ENCODE measurements around the gene ERP29.
"Not testable (repeated sequence)": the region's sequence is repeated elsewhere in the genome, so short reads cannot be mapped to it uniquely, and the experiment has no call there.

The ERP29 gene

GRCh38 chr12:112007945-112008344 is 5.3 kb upstream of the ERP29 start:
- Histone ChIP-seq H3K36me3 (ENCODE audit: control insufficient read depth, insufficient read depth, low read length) (no peaks in the 10 kb centered on the region), H3K27ac (ENCODE audit: low read depth, low read length) (no peak overlapping the region), H3K27me3 (ENCODE audit: control insufficient read depth, insufficient read depth, low read length) (no peaks in the 10 kb centered on the region), H3K9ac (ENCODE audit: low read length) (no peak overlapping the region), H3K4me1 (ENCODE audit: control insufficient read depth, insufficient read depth, low read length) (peaks cover 9% of the 10 kb centered on the region), H3K4me3 (ENCODE audit: low read length) (no peak overlapping the region)

DNA sequence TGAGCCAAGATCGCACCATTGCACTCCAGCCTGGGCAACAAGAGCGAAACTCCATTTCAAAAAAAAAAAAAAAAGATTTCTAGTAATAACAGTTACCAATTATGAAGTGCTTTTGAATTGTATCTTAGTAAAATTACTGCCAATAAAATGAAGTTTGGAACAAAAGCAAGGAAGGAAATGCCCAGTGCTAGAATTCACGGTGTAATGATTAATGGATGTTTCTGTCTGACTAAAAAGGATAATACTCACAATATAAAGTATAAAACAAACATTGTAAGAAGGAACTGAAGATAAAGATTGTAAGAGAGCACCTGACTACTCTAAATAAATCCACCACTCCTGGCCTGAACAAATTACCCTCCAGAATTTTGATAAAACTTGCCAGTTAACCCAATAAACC is 4.3 kb upstream of the ERP29 start:
- no peak overlapping the region for H3K9ac ChIP-seq (ENCODE audit: low read length)
- H3K27ac ChIP-seq (ENCODE audit: low read depth, low read length): no peak overlapping the region
- H3K4me1 ChIP-seq (ENCODE audit: control insufficient read depth, insufficient read depth, low read length): peaks cover 9% of the 10 kb centered on the region
- H3K27me3 ChIP-seq (ENCODE audit: control insufficient read depth, insufficient read depth, low read length): no peaks in the 10 kb centered on the region
- no peaks in the 10 kb centered on the region for H3K36me3 ChIP-seq (ENCODE audit: control insufficient read depth, insufficient read depth, low read length)
- no peak overlapping the region for H3K4me3 ChIP-seq (ENCODE audit: low read length)

GRCh38 chr12:112009596-112009995 is 3.6 kb upstream of the ERP29 start:
- peaks cover 13% of the 10 kb centered on the region for H3K4me1 ChIP-seq (ENCODE audit: control insufficient read depth, insufficient read depth, low read length)
- not testable (repeated sequence) for H3K9ac ChIP-seq (ENCODE audit: low read length); H3K27me3 ChIP-seq (ENCODE audit: control insufficient read depth, insufficient read depth, low read length); H3K36me3 ChIP-seq (ENCODE audit: control insufficient read depth, insufficient read depth, low read length); H3K4me3 ChIP-seq (ENCODE audit: low read length); H3K27ac ChIP-seq (ENCODE audit: low read depth, low read length)

GRCh38 chr12:112010415-112011344 is 2.5 kb upstream of the ERP29 start:
- Histone ChIP-seq H3K4me1 (ENCODE audit: control insufficient read depth, insufficient read depth, low read length) (peaks cover 15% of the 10 kb centered on the region), H3K36me3 (ENCODE audit: control insufficient read depth, insufficient read depth, low read length) (no peaks in the 10 kb centered on the region), H3K27ac (ENCODE audit: low read depth, low read length) (no peak overlapping the region), H3K27me3 (ENCODE audit: control insufficient read depth, insufficient read depth, low read length) (no peaks in the 10 kb centered on the region), H3K9ac (ENCODE audit: low read length) (no peak overlapping the region), H3K4me3 (ENCODE audit: low read length) (no peak overlapping the region)

DNA sequence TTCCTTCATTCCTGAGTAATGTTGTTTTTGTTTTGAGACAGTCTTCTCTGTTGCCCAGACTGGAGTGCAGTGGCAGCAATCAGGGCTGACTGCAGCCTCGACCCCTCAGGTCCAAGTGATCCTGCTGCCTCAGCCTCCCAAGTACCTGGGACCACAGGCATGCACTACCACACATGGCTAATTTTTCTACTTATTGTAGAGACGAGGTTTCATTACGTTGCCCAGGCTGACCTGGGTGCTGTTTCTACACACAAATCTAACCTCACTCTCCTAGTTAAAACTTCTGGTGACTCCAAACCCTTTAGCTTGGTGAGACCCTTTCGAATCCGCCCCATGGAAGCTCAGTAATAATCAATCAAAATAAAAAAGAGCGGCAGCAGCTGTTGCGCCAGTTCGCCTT is 1.5 kb upstream of the ERP29 start:
- H3K9ac ChIP-seq (ENCODE audit: low read length): no peak overlapping the region

DNA sequence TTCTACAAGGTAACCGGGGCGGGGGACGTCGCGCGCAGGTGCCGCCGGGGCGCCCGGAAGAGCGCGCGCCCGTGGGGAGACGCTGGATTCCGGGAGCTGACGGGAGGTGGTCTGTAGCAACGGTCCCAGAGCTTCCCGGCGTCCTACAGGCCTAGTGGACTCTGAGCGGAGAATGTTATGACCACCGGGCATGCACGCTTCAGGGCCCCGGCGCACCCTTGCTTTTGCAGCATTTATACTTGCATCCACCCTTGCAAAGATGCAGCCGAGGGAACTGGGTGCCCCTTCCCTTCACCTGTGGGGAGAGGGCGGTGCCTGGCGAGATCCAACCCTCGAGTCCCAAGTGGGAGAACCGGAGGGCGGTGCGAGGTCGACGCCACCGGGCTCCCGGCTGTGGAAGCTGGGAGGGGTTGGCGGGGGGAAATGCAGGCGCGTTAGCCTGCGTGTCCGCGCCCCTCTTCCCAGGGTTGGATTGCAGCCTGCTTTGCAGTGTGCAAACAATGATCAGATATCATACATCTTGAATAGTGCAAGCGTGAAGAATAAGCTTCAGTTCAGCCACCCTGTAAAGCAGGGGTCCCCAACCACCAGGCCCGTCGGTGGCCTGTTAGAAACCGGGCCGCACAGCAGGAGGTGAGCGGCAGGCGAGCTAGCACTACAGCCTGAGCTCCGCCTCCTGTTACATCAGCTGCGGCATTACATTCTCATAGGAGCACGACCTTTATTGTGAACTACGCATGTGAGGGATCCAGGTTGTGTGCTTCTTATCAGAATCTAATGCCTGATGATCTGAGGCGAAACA is 576 bp downstream of the ERP29 start:
- Histone ChIP-seq H3K27me3 (ENCODE audit: control insufficient read depth, insufficient read depth, low read length) (no peaks in the 10 kb centered on the region), H3K27ac (ENCODE audit: low read depth, low read length) (peak overlapping the region; percentile 91), H3K9ac (ENCODE audit: low read length) (peak overlapping the region; percentile 69), H3K36me3 (ENCODE audit: control insufficient read depth, insufficient read depth, low read length) (peaks cover 6% of the 10 kb centered on the region), H3K4me3 (ENCODE audit: low read length) (peak overlapping the region; percentile 96), H3K4me1 (ENCODE audit: control insufficient read depth, insufficient read depth, low read length) (peaks cover 15% of the 10 kb centered on the region)

More for the DNA sequence above, 1.5 kb upstream of the ERP29 start:
- peak overlapping the region; percentile 69 for H3K4me3 ChIP-seq (ENCODE audit: low read length)
- H3K27ac ChIP-seq (ENCODE audit: low read depth, low read length): no peak overlapping the region
- peaks cover 15% of the 10 kb centered on the region for H3K4me1 ChIP-seq (ENCODE audit: control insufficient read depth, insufficient read depth, low read length)
- no peaks in the 10 kb centered on the region for H3K27me3 ChIP-seq (ENCODE audit: control insufficient read depth, insufficient read depth, low read length)
- H3K36me3 ChIP-seq (ENCODE audit: control insufficient read depth, insufficient read depth, low read length): peaks cover 6% of the 10 kb centered on the region

DNA sequence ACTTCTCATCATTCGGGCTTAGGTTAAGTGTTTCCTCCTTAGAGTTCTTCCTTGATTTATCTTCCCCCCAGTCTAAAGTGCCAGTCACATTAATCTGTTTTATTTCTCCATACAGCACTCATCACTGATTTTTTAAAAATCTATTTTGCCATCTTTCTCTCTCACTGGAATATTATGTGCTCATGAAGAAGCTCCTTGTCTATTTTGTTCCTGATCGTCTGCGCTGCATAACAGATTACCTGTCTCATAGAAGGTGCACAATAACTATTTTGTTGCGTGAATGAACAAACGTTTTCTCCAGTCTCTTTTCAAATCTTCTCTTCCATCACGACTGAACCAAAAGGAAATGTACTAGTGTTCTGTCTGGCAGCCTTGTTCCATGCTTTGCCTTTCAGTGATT is 2.7 kb downstream of the ERP29 start:
- Histone ChIP-seq H3K4me3 (ENCODE audit: low read length) (no peak overlapping the region), H3K4me1 (ENCODE audit: control insufficient read depth, insufficient read depth, low read length) (peaks cover 15% of the 10 kb centered on the region), H3K9ac (ENCODE audit: low read length) (no peak overlapping the region), H3K27me3 (ENCODE audit: control insufficient read depth, insufficient read depth, low read length) (no peaks in the 10 kb centered on the region), H3K36me3 (ENCODE audit: control insufficient read depth, insufficient read depth, low read length) (peaks cover 10% of the 10 kb centered on the region), H3K27ac (ENCODE audit: low read depth, low read length) (no peak overlapping the region)

DNA sequence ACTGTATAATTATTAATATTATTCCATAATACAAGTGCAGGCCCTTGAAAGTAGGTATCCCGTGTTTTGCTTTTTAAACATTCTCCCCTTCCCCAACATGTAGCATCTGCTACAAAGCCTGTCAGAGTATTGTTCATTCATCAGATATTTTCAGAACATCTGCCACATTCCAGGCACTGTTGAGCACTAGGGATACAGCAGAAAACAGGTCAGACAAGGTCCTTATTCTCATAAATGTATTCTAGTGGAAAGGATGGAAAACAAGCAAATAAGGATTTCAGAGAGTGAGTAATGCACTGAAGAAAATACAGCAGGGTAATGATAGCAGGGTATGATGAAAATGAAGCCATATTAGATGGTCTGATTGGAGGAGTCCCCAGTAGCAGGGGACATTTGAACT is 3.8 kb downstream of the ERP29 start:
- Histone ChIP-seq H3K27me3 (ENCODE audit: control insufficient read depth, insufficient read depth, low read length) (no peaks in the 10 kb centered on the region), H3K4me1 (ENCODE audit: control insufficient read depth, insufficient read depth, low read length) (peaks cover 10% of the 10 kb centered on the region), H3K4me3 (ENCODE audit: low read length) (no peak overlapping the region), H3K9ac (ENCODE audit: low read length) (no peak overlapping the region), H3K36me3 (ENCODE audit: control insufficient read depth, insufficient read depth, low read length) (peaks cover 13% of the 10 kb centered on the region), H3K27ac (ENCODE audit: low read depth, low read length) (no peak overlapping the region)

DNA sequence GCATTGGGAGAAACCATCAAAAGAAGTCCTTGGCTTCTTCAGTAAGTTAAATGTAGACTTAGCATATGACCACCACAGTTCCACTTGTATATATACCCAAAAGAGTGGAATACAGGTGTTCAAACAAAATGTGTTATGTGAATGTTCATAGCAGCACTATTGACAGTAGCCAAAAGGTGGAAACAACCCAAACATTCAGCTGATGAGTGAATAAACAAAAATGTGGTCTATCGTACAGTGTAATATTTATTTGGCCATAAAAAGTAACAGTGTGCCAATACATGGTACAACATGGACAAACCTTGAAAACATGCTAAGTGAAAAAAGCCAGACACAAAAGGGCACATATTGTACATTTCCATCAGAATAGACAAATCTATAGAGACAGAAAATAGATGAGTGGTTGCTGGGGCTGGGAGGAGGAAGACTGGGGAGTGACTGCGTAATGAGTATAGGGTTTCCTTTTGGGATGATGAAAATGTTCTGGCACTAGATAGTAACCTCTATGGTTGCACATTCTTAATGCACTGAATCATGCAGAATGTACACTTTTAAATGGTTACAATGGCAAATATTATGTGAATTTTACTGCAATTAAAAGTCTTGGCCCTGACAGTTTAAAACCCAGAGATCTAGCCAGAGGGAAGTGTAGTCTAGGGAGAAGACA is 5.5 kb downstream of the ERP29 start:
- H3K27me3 ChIP-seq (ENCODE audit: control insufficient read depth, insufficient read depth, low read length): no peaks in the 10 kb centered on the region
- no peak overlapping the region for H3K4me3 ChIP-seq (ENCODE audit: low read length)
- peaks cover 6% of the 10 kb centered on the region for H3K4me1 ChIP-seq (ENCODE audit: control insufficient read depth, insufficient read depth, low read length)
- peaks cover 21% of the 10 kb centered on the region for H3K36me3 ChIP-seq (ENCODE audit: control insufficient read depth, insufficient read depth, low read length)
- no peak overlapping the region for H3K27ac ChIP-seq (ENCODE audit: low read depth, low read length)
- H3K9ac ChIP-seq (ENCODE audit: low read length): no peak overlapping the region

DNA sequence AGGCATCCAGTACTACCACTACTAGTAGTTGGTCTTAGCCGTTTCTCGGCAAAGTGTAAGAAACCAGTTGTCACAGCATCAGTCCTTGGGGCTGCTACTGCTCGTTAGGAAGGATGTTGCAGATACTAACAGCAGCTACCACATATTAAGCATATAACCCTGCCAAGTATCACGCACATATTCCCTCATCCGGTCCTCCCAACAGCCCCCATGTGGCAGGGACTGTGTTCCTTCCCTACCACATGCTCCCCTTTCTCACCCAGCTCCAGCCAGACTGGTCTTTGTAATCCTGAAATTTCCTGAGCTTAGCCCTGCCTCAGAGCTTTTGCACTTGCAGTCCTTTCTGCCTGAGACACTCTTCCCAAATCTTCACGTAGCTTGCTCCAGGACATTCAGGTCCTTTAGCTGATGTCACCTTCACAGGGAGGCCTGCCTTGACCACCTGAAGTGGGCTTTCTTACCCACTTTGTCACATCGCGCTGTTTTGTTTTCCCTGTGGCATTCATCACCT is 7.8 kb downstream of the ERP29 start:
- Histone ChIP-seq H3K4me3 (ENCODE audit: low read length) (no peak overlapping the region), H3K4me1 (ENCODE audit: control insufficient read depth, insufficient read depth, low read length) (no peaks in the 10 kb centered on the region), H3K36me3 (ENCODE audit: control insufficient read depth, insufficient read depth, low read length) (peaks cover 20% of the 10 kb centered on the region), H3K27me3 (ENCODE audit: control insufficient read depth, insufficient read depth, low read length) (no peaks in the 10 kb centered on the region), H3K9ac (ENCODE audit: low read length) (no peak overlapping the region), H3K27ac (ENCODE audit: low read depth, low read length) (no peak overlapping the region)

GRCh38 chr12:112022241-112023016 is 9.2 kb downstream of the ERP29 start:
- no peak overlapping the region for H3K27ac ChIP-seq (ENCODE audit: low read depth, low read length)
- H3K27me3 ChIP-seq (ENCODE audit: control insufficient read depth, insufficient read depth, low read length): no peaks in the 10 kb centered on the region
- H3K36me3 ChIP-seq (ENCODE audit: control insufficient read depth, insufficient read depth, low read length): peaks cover 17% of the 10 kb centered on the region
- no peak overlapping the region for H3K4me3 ChIP-seq (ENCODE audit: low read length)
- H3K4me1 ChIP-seq (ENCODE audit: control insufficient read depth, insufficient read depth, low read length): no peaks in the 10 kb centered on the region
- H3K9ac ChIP-seq (ENCODE audit: low read length): no peak overlapping the region
